DMS114 treated with DMSO at 0.1 percent for 48 hours (cell line): ENCODE measurements around the gene PMEPA1.

Experiments used
- DNase-seq: peaks from one replicate; lab custom pipeline; 2025; ENCODE audit not compliant: unreplicated experiment; lab: John Stamatoyannopoulos, UW

Gene PMEPA1

DNA sequence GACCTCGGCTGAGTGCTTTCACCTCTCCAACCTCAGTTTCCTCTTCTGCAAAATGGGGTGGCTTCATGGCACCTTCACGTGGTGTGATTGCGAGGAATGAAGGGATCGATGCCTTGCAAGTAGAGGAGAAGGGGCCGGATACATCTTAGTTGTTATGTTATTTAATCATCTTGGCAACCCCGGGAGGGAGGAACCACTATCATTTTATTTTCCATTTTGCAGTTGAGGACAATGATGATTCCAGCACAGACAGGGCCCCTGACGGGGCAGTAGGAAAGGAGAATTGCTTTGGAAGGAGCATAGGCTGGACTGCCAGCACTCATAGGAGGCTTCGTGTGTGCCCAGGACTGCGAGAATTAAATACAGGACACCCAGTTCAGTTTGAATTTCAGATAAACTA is 2.5 kb upstream of the PMEPA1 start:
- no peak for DNase-seq

GRCh38 chr20:57711826-57712225 is 2.0 kb upstream of the PMEPA1 start:
- DNase-seq: no peak

GRCh38 chr20:57711311-57711712 is 1.5 kb upstream of the PMEPA1 start:
- DNase-seq: no peak

DNA sequence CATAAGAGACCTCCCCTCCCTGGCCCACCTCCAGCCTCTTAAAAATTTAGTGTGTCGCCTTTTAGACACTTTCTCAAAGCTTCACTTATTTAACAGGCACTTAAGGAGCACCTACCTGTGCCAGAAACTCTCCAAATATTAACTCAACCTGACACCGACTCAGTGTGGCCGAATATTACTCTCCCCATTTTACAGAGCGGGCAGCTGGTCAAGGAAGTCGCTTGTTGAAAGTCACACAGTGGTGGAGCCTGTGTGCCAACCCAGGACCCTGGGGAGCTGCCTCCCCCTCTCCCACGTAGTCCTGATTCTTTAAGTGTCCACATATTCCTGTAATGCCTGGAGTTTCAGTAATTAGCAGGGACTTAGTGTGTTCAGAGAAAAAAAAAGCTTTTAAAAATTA is 1.0 kb upstream of the PMEPA1 start:
- no peak for DNase-seq

DNA sequence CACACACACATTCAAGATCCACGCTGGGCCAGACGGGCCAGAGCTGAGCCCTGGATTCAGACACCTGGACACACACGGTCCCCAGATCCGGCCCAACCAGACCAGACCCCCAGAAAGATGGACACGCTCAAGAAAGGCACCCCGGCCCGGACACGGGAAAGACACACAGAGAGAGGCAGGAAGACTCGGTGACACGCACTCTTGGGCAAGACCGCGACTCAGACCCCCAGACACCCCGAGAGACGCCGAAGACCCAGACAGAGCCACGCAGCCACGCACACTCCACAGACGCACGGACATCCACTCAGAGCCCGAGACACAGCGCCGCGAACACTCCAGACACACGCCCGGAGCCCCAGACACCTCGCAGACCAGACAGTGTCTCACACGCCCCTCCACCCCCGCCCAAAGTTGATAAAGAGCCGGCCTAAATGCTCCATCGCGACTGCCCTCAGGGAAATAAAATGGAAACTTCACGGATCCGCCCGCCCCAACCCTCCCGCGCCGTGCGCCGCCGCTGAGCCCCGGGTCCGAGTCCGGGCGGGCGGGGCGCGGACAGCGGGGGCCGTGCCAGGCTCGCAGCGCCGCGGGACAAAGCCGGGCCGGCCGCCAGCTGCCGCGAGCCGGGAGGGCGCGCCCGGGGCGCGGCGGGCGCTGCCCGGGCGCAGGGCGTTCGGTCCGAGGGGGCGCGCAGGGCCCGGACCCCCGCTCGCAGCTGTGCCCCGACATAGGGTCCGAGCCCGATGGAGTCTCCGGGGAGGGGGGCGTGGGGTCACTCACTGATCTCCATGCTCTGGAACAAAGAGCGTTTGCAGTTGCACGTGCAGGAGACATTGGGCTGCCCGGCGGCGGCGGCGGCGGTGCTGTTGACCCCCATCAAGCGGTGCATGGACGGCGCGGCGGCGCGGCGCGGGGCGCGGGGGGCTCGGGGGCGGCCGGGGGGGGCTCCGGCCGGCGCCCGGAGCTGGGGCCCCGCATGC is 831 bp downstream of the PMEPA1 start:
- no peak for DNase-seq

GRCh38 chr20:57707849-57708693 is 1.7 kb downstream of the PMEPA1 start:
- DNase-seq: no peak

- DNase-seq: no peak
Observed at GRCh38 chr20:57707320-57707719, 2.5 kb downstream of the PMEPA1 start.

- DNase-seq: no peak
Observed at GRCh38 chr20:57705127-57705899, 4.5 kb downstream of the PMEPA1 start.

GRCh38 chr20:57704245-57704644 is 5.6 kb downstream of the PMEPA1 start:
- DNase-seq: no peak

DNA sequence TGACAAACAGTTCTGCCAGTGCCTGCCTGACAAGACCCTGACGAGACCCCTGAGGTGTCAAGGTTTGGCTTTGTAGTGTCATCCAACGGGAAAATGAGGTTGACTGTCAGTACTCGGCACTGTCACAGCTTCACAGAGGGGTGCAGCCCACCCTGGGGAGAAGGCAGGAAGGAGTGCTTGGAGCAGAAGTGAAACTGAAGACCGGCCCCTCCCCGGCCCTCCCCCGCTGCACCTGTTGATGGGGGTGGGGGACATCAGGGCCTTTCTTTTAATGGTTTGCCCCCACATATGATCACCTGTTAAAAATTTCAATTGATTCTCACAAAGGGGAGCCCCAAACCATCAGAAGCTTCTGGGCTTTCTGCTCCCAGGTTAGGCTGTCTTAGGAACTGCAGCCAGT is 6.8 kb downstream of the PMEPA1 start:
- no peak for DNase-seq

- DNase-seq: no peak
Observed at GRCh38 chr20:57702521-57702920, 7.3 kb downstream of the PMEPA1 start.

DNA sequence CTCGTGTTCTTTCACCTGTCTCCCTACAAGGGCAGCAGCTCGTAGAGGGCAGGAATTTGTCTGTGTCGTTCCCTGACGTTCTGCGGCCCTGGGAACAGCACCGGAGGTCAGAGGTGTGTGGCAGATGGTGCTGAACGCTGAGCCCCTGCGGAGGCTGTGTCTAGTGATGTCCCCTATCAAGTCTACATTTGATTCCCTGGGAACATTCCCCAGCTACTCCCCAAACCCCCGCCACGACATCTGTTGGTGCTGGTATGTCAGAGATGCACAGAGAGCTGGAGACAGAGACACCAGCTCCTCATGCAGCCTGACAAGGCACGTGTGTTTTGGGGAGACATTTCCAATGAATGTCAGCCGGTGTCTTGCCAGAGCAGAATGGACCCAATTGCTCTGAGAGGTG is 7.7 kb downstream of the PMEPA1 start:
- DNase-seq: no peak

GRCh38 chr20:57701651-57702050 is 8.2 kb downstream of the PMEPA1 start:
- no peak for DNase-seq

DNA sequence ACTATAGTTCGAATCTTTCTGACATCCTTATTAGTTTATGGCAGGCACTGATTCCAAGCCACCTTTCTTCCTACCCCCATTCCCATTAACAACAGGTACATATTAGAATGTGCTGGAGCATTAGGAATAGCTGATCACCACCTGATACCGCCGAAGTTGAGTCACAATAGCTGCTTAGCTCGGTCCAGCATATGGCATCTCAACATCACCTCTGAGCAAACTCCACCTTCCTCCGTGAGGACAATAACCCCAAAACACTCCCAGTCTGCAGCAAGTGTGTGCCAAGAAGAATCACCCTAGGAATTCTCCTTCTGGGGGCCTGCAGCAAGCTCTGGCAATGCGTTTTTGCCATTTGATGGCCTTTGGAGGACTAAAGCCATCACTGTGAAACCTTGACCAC is 8.7 kb downstream of the PMEPA1 start:
- DNase-seq: no peak

GRCh38 chr20:57699395-57699794 is 10.4 kb downstream of the PMEPA1 start:
- no peak for DNase-seq

GRCh38 chr20:57698867-57699275 is 10.9 kb downstream of the PMEPA1 start:
- DNase-seq: no peak

DNA sequence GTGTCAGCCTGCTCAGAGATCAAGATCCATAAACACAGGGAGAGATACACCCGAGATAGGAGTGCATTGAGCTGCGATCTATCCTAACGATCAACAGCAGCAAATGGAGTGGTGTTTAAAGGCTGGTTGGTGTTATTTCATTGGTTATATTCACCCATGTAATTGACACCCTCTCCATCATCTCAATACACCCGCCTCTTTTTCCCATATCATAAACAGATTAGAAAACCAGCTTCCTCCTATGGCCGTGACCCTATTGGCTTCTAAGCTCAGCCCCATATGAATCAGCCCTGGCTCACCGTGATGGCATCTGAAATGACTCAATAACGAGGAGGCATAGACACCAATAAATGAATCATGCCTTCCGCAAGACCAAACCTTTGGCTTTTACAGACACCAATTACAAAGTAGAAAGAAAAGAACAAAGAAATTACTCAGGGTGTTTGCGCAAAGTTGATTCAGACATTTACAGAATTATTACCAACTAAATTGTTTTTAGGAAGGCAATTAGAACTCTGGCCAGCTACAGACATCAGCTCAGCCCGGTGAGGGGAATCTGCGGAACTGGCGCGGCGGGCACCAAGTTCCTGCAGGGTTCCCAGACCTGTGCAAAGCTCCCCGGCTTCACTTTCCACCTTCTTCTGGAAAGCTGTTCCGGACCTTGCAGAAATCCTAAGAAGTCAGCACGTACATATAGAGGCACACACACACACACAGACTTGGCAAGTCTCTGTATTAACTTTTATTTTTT is 11.5 kb downstream of the PMEPA1 start:
- no peak for DNase-seq

DNA sequence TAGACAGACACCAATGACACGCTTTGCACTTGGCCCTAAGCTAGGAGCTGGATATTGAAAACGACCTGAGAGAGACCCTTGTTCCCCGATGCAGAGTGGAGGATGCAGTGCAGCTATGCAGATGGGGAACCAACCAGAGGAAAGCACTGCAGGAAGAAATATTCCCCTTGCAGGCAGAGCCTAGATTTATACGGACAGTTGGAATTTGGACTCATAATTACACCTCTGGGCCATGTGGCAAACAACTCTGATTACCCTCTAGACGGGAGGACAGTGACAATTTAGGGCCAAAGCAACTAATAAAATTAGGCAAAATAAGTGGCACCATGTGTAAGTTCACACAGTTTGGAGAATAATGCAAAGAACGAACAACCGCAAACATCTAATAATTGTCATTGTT is 12.3 kb downstream of the PMEPA1 start:
- no peak for DNase-seq

DNA sequence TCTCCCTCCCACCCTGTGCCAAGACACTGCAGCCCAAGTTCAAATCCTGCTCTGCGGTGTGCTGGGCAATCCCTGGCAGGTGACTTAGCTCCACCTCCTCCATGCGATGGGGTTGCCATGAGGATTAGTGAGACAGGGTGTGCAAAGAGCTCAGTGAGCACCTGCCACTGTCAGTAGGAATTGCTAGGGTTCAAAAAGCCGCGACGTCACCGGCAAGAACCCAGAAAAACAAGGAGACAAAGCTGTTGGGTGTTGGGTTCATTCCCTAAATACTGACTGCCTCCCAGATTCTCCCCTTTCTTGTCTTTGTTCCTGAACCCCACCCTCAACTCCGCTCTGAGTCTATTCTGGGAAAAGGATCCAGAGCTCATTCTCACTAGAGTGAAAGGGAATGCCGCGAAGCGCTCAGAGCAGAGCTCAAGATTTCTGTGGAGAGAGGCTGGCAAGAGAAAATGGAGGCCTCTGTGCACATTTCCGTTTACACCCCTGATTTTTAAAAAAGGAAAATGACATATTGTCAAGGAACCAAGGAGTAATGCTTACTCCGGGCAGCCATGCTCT is 13.3 kb downstream of the PMEPA1 start:
- DNase-seq: no peak

DNA sequence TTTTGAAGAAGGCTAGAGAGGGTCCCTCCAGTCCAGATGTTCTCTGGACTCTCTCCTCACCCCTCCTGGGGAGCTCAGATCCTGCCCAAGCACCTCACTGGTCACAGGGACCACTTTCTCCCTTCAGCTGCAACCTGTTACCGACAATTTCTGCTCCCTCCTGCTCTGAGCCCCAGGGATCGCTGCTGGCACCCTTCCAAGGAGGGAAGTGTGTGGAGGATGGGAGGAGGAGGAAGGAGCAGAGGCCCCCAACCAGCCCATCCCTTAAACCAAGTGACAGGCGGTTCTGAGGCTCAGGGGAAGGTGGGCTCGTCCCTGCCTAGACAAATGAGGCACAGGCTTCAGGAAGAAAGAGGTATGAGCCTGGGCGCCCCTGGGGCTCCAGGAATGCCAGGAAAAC is 13.9 kb downstream of the PMEPA1 start:
- DNase-seq: no peak
